NCI-H146 treated with DMSO at 0.1 percent for 48 hours (cell line): ENCODE measurements around the gene RAB29.
"Not testable (repeated sequence)": the region's sequence is repeated elsewhere in the genome, so short reads cannot be mapped to it uniquely, and the experiment has no call there.

Experiments used
- DNase-seq: peaks from one replicate; lab custom pipeline; 2025; ENCODE audit not compliant: unreplicated experiment; lab: John Stamatoyannopoulos, UW

Gene RAB29, protein sequence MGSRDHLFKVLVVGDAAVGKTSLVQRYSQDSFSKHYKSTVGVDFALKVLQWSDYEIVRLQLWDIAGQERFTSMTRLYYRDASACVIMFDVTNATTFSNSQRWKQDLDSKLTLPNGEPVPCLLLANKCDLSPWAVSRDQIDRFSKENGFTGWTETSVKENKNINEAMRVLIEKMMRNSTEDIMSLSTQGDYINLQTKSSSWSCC

DNA sequence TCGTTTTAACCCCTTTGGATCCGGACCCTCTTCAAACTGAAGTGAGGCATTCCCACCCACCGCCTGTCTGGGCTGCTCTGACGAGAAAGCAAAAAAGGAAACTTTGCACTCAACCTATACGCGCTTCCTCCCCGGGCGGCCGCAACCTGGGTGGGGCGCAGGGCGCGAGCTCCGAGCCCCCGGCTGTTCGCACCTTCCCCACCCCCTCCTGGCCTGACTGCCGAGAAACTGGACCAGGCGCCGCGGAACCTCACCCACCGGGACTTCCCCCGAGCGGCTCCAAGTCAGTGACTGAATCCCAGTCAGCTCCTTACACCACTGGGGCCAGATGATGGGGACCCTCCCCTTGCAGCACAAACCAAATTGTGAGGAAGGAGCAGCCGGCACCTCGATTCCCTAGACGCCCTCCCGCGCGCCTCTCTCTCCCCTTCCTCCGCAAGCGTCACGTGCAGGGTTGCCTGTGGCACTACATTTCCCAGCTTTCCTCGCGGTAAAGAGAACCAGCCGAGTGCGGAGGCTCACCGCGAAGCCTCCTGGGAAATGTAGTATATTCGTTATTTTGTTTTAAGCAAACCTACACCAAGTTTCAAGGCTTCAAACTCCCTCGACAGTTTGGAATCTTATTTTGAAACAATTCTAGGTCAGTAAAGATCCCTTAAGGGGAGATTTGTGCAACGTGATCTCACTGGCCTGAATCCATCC is at the start of gene RAB29:
Gene RAB29, minus strand, starts transcription at position 468 of the 702 bp plus-strand sequence. CDS start 526 bp downstream, outside the sequence.
- peak; percentile 58 for DNase-seq

DNA sequence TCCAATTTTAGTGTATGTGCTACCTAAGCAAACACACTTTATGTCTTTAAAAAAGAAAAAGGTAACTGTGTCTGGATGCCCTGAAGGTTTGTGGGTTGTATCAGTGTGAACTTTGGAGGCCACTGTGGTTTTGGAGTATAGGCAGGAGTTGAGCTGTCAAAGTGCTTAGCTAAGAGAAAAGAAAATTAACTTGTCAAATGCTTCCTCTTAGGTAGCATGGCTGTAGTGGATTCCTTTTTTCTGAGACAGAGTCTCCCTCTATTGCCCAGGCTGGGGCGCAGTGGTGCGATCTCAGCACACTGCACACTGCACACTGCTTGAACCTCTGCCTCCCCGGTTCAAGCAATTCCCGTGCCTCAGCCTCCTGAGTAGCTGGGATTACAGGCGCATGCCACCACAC is 48.9 kb upstream of the RAB29 start:
- DNase-seq: no peak

GRCh38 chr1:205823260-205823659 is 48.0 kb upstream of the RAB29 start:
- DNase-seq: not testable (repeated sequence)

GRCh38 chr1:205822397-205822796 is 47.1 kb upstream of the RAB29 start:
- no peak for DNase-seq

DNA sequence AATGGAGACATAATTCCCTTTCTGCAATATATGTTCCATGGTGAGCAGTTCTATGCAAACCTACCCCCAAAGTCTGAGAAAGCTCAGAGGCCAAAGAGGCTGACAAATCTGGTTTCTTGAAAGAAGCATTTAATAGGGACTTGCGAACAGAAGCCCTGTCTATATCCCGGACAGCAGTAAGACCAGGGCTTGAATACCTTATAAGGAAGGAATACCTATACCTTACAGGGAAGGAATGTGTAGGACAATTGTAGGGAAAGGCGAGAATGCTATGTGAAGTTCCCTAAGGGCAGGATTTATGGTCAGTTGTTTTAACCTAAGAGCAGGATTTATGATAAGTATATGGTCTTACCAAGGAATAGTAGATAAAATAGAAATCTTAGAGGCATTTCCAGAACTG is 42.7 kb upstream of the RAB29 start:
- no peak for DNase-seq

- no peak for DNase-seq
Measured at GRCh38 chr1:205817364-205817763, 42.1 kb upstream of the RAB29 start.

DNA sequence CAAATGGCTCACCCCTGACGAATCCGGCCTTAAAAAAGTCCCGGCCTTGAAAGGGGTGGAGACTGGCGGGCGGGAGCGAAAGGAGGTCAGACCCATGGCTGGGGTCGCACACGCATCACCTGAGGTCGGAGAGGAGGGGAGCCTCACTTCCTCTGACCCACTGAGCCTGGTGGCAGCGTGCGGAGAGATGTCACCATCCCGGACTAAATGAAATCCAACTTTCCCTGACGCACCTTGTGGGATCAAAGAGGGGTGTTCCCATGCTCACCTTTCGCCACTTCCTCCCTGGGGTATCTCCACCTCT is 38.4 kb upstream of the RAB29 start:
- DNase-seq: peak; percentile 45

DNA sequence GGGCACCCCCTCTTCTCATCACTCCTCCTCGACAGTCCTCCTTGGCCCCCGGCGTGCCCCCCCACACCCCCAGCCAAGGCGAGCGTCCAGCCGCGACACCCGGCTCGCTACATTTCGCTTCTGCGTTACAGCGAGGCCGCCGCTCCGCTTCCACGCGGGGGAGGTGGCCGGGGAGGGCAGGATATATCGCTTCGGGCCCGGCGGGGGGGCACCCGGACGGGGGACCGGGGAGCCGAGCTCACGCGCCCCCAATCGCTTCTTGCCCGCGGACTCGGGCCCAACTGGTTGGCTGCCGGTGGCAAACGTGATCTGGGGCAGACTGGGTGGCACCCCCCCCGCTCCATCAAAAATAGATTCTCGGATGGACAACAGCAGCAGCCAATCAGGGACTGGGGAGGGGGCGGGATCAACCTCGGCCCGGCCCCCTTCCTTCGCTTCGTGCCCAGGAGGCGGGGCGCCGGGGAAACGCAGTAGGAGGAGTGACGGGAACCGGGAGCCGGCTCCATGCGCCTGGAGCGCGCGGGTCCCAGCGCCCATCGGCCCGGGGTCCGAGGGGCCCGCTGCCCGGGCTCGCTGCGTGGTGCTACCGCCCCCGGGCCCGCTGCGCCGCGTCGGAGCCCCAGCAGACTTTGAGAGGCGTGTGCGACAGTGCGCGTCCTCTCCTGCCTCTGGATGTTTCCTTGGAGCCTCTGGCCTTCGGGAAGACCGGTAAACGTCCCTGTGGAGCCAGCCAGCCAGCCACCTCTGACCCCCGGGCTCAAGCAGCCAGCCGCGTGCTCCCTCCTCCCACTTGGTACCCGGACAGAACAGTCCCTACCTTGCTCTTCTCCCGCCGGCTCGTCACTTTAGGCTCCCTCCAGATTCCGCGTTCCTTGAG is 37.8 kb upstream of the RAB29 start, which contains the start of gene SLC41A1:
Gene SLC41A1, minus strand, starts transcription at position 321 of the 877 bp plus-strand sequence. CDS start 2,757 bp downstream, outside the sequence.
- peak; percentile 77 for DNase-seq

DNA sequence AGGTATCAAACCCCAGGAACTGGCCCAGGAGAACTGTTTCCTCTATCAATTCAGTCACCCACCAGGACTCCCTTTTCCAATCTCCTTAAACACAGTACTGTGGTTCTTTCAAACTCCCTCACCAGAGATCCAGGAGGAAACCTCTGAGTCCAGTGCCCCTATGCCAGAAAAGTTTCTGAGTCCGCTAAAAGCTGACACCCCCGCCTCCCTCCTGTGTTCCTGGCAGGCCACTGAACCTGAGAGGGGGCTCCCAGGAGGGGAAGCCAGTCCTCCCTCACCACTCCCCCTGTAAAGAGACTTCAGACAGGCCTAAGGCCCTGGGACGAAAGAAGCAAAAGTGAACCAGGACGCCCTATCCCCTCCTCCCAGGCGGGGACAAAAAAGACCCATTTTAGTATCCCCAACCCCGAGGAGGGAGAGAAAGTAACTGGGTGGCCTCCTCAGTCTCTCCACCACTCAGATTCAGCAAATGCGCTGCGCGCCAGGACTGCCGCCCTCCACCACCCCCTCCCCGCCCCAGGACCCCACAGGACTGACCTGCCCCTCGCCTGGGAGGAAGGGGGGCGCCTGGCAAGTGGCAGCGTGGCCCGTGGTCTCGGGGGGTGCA is 37.1 kb upstream of the RAB29 start:
- no peak for DNase-seq

- DNase-seq: no peak
Measured at GRCh38 chr1:205811660-205812059, 36.4 kb upstream of the RAB29 start.

GRCh38 chr1:205810448-205811157 is 35.3 kb upstream of the RAB29 start:
- DNase-seq: no peak

- DNase-seq: no peak
Measured at GRCh38 chr1:205809942-205810345, 34.7 kb upstream of the RAB29 start.

DNA sequence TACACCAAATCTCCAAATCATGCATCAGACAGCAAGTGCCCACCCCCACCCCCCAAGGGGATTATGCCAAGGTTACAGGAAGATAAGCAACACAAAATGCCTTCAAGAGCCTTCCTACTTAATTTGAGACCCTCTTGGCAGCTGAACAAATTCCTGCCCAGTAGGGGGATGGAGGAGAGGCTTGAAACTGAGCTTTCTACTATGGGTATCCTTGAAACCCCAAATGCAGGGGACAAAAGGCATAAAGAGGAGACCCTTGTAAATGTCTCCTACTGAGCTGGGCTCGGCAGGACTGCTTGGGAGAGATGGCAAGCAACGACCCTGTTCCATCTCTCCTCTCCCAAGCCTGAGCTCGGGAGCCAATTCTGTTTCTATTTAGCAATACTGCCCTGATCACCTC is 34.2 kb upstream of the RAB29 start:
- DNase-seq: no peak

DNA sequence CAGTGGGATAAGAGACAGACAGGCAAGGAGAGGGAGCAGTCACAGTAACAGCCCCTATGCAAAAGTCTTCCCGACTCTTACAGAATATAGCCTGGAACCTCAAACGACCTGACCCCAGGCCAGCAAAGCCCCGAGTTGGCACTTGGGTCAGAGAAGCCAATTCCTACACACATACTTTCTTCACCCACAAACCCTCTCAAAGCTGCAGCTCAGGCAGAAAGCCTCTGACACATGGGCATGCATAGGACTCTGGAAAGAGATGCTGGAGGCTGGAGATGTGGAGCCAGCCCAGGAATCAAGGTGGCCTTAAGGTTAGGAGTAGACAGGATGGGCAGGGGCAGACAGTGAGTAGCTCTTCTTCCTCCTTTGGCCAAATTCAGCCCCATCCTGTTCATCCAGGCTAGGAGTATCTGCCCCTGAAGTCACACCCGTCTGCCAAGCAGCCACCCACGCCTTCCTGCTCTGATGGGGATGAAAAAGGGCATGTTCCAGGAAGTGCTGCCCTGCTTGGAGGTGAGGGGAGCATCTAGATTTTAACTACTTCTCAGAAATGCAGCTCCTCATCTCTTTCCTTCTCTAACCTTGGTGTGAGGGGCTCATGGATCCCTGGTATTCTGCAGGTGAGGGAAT is 29.9 kb upstream of the RAB29 start:
- no peak for DNase-seq

DNA sequence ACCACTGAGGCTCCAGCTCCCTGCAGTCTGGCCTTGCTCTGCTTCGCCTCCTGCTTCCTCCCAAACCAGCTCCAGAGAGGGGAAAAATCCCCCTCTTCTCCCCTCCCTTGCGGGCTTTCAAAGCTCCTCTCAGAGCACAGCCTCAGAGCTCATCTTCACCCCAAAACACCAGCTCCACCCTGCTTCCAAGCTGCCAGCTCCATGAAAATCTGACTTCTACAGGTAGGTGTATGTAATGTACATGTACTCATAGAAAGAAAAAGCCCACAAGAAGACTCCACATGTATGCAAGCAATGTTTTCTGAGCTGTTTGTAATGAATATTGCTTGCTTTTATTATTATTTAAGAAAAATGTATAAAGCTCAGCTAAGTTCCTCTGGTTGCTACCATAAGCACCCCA is 29.3 kb upstream of the RAB29 start:
- DNase-seq: no peak

DNA sequence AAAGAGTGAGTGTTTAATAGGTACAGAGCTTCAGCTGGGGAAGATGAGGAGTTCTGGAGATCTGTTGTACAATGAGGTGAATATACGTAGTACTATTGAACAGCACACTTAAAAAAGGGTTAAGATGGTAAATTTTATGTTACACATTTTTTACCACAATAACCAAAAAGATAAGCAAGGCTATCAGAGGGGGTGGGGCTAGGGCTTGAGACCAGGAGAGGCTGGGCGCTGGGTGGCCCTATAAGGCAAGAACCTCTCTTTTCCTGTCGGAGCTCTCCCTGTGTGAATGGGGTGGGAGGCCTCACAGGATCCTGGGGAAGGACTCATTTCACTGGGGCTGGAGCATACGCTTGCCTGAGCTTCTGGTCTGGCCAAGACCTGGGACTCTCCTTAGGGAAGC is 28.7 kb upstream of the RAB29 start:
- no peak for DNase-seq

DNA sequence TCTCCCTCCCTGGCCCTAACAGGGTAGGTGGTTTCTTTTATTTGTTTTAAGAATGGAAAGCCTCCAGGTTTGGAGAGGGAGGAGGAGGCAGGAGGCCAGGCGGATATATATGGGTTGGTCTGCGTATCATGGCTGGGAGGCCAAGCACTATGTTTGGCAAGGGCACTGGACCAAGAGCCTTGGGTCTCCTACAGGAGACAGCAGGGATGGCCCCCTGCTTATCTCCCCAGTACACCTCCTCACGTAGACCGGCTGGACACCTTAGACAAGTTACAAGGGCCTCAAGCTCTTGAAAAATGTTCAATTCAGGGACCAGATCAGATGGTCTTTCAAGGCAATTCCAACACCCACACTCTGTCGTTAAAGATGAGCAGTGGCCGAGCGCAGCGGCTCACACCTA is 26.8 kb upstream of the RAB29 start:
- no peak for DNase-seq

GRCh38 chr1:205800981-205801703 is 25.9 kb upstream of the RAB29 start:
- no peak for DNase-seq

GRCh38 chr1:205800427-205800826 is 25.1 kb upstream of the RAB29 start:
- no peak for DNase-seq

- DNase-seq: no peak
Measured at GRCh38 chr1:205798577-205798976, 23.3 kb upstream of the RAB29 start.
